ENCODE data around the gene ADARB1. TPM values are rescaled to one million over a fixed set of nuclear protein-coding genes. Genes with fewer than 3 reads are reported as not detected.

ADARB1 gene
- polyA plus RNA-seq, 1 of the 3 experiments (the other 2 are of a cell fraction) = 7.8 TPM

- ChIA-PET CTCF (interaction anchor here (6.0 kb wide), 1 partner anchor 28 kb away, joined by 23 read pairs; no protein-coding TSS in a partner anchor), POLR2A (no interaction called here)
- Histone ChIP-seq H2AFZ (ENCODE audit: low read depth) (no peak overlapping the region), H3K9me2 (no peaks in the 10 kb centered on the region), H3K36me3 (replicated peaks in 1 of 2; ENCODE audit: control insufficient read depth in 1 of 2, insufficient read depth in 2 of 2, low read length in 1 of 2) (no peaks in the 10 kb centered on the region), H4K20me1 (ENCODE audit: insufficient read depth) (no peaks in the 10 kb centered on the region), H3K9me3 (no peaks in the 10 kb centered on the region), H3K27me3 (ENCODE audit: insufficient read depth) (no peaks in the 10 kb centered on the region), H3F3A (replicated peaks; ENCODE audit: insufficient read depth) (peaks cover 15% of the 10 kb centered on the region), H3K9ac (no peak overlapping the region), H3K4me1 (ENCODE audit: control insufficient read depth in 1 of 2, insufficient read depth in 2 of 2, low read depth in 1 of 2, low read length in 1 of 2) (peaks cover 0 to 14% of the 10 kb centered on the region in 2 experiments; a peak in 2 of 4 replicates), H3K27ac (ENCODE audit: low read depth in 2 of 2, low read length in 1 of 2) (no peak overlapping the region), H3K79me2 (ENCODE audit: insufficient read depth) (no peaks in the 10 kb centered on the region), H3K4me3 (ENCODE audit: low read depth in 2 of 2, low read length in 1 of 2) (no peak overlapping the region), H3K4me2 (no peak overlapping the region)
- DNase-seq = no peak
- TF ChIP-seq RFX5 (IDR thresholded peaks at IDR 0.05; ENCODE audit: low read length) = no peak
- TF ChIP-seq, protein P1, sequence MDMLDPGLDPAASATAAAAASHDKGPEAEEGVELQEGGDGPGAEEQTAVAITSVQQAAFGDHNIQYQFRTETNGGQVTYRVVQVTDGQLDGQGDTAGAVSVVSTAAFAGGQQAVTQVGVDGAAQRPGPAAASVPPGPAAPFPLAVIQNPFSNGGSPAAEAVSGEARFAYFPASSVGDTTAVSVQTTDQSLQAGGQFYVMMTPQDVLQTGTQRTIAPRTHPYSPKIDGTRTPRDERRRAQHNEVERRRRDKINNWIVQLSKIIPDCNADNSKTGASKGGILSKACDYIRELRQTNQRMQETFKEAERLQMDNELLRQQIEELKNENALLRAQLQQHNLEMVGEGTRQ (IDR thresholded peaks at IDR 0.05; ENCODE audit: borderline replicate concordance, low read depth, low read length) = no peak
- TF ChIP-seq, protein P2, sequence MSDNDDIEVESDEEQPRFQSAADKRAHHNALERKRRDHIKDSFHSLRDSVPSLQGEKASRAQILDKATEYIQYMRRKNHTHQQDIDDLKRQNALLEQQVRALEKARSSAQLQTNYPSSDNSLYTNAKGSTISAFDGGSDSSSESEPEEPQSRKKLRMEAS (IDR thresholded peaks at IDR 0.05; ENCODE audit: low read depth) = no peak
- TF ChIP-seq YY1 (IDR thresholded peaks at IDR 0.05; ENCODE audit: low read depth) = no peak
- no peak for TF ChIP-seq NFIC (IDR thresholded peaks at IDR 0.05; ENCODE audit: borderline replicate concordance)
- no peak for TF ChIP-seq SMC3 (IDR thresholded peaks at IDR 0.05; ENCODE audit: low read depth, low read length)
- TF ChIP-seq NRF1 (IDR thresholded peaks at IDR 0.05; ENCODE audit: low read depth, low read length) = no peak
- TF ChIP-seq CTCF (IDR thresholded peaks at IDR 0.05) = no peak
- no peak for TF ChIP-seq RXRA (IDR thresholded peaks at IDR 0.05; ENCODE audit: borderline replicate concordance, low read depth)
- TF ChIP-seq FOSL2 (IDR thresholded peaks at IDR 0.05; ENCODE audit: borderline replicate concordance, low read depth) = no peak
- TF ChIP-seq ELF1 (IDR thresholded peaks at IDR 0.05) = no peak
- TF ChIP-seq FOXM1 (IDR thresholded peaks at IDR 0.05; ENCODE audit: low read depth) = no peak
- no peak for TF ChIP-seq JUND (IDR thresholded peaks at IDR 0.05)
- TF ChIP-seq EZH2phosphoT487 (IDR thresholded peaks at IDR 0.05; ENCODE audit: borderline replicate concordance, low read depth) = no peak
- TF ChIP-seq GATA2 (CRISPR knock-in tag; IDR thresholded peaks at IDR 0.05) = no peak
- TF ChIP-seq, protein P3, sequence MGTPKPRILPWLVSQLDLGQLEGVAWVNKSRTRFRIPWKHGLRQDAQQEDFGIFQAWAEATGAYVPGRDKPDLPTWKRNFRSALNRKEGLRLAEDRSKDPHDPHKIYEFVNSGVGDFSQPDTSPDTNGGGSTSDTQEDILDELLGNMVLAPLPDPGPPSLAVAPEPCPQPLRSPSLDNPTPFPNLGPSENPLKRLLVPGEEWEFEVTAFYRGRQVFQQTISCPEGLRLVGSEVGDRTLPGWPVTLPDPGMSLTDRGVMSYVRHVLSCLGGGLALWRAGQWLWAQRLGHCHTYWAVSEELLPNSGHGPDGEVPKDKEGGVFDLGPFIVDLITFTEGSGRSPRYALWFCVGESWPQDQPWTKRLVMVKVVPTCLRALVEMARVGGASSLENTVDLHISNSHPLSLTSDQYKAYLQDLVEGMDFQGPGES (IDR thresholded peaks at IDR 0.05; ENCODE audit: low read depth, low read length) = no peak
- TF ChIP-seq CHD2 (IDR thresholded peaks at IDR 0.05; ENCODE audit: low read length, partially characterized antibody) = no peak
- WGBS (ENCODE audit: low lambda C conversion rate) = 98% methylated on average over 7 of the region's 7 CpGs
These were observed 94.6 kb downstream of the ADARB1 start for GRCh38 chr21:45169001-45169400.
